HG02852 (cell line): ENCODE data around the gene LAIR2.

Experiments used
- ATAC-seq: cut with Tn5 transposase; IDR thresholded peaks from one replicate; pipeline ENCODE4 v1.9.1; 2021; ENCODE audit warnings: mild to moderate bottlenecking, moderate library complexity; ENCODE audit not compliant: unreplicated experiment

LAIR2 gene

GRCh38 chr19:54502518-54503048, at the start of gene LAIR2:
Gene LAIR2 (plus strand): TSS chr19:54502831. CDS start chr19:54502919, 88 bp downstream.
- ATAC-seq = no peak

GRCh38 chr19:54453921-54454780, 48.5 kb upstream of the LAIR2 start:
- ATAC-seq = no peak

- ATAC-seq = no peak
These were observed 47.6 kb upstream of the LAIR2 start for GRCh38 chr19:54454781-54455675.

GRCh38 chr19:54455786-54456422, 46.7 kb upstream of the LAIR2 start:
- no peak for ATAC-seq

GRCh38 chr19:54456423-54457373, 45.9 kb upstream of the LAIR2 start:
- no peak for ATAC-seq

- no peak for ATAC-seq
These were observed 44.6 kb upstream of the LAIR2 start for GRCh38 chr19:54457773-54458647.

- no peak for ATAC-seq
These were observed 43.9 kb upstream of the LAIR2 start for GRCh38 chr19:54458648-54459281.

GRCh38 chr19:54459282-54460229, 43.1 kb upstream of the LAIR2 start:
- ATAC-seq = no peak

GRCh38 chr19:54460230-54461005, 42.2 kb upstream of the LAIR2 start:
- no peak for ATAC-seq

- ATAC-seq = no peak
These were observed 41.4 kb upstream of the LAIR2 start for GRCh38 chr19:54461210-54461609.

GRCh38 chr19:54461613-54462012, 41.0 kb upstream of the LAIR2 start:
- ATAC-seq = no peak

- no peak for ATAC-seq
These were observed 40.5 kb upstream of the LAIR2 start for GRCh38 chr19:54462047-54462654.

GRCh38 chr19:54462655-54463530, 39.7 kb upstream of the LAIR2 start:
- ATAC-seq = peak; percentile 9

- ATAC-seq = peak; percentile 56
These were observed 39.0 kb upstream of the LAIR2 start, which contains the start of gene LENG9 for GRCh38 chr19:54463531-54464043. Gene LENG9 (minus strand): TSS chr19:54463778. CDS start chr19:54463526, 252 bp downstream.
